ENCODE results near the gene GPR107.

Gene GPR107

DNA sequence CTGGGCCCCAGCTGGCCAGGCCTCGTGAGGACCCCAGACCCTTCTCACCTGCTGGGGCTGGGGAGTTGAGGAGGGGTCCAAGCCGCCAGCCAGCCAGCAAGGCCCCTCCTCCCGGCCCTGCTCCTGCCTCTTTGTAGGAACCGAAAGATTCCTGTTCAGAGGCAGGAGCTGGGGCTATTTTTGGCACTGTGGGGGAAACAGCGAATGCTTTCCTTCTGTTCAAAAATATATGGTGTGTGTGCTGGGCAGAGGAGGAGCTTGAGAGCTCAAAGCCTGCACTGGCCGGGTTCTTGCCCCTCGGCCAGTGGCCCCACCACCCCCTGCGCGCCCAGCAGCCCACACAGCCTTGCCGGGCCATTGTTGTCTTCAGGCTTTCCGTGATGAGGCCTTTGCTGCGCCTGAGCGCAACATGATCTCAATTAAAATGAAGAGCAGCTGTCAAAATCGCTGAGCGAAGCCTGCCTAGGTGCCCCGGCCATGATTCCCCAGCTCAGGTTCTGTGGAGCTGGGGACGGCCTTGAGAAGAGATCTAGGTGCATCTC is 131.9 kb downstream of the GPR107 start:
- DNase-seq (ENCODE audit: low read depth) = no peak

DNA sequence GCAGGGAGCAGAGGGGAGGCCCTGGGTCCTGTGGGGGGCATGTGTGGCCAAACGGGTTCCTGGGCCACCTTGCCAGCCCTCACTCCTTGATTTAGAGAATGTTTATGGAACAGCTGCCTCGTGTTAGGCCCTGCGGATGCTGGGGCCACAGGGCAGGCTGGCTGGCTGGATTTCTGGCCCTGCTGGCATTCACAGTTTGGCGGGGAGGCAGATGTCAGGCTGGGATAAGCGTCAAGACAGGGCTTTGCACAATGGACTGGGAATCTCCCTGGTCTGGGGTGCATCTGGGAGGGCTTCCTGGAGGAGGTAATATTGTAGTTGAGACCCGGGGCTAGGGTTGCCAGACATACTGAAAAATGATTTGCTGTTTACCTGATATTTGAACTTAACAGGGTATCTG is 132.3 kb downstream of the GPR107 start:
- no peak for DNase-seq (ENCODE audit: low read depth)

DNA sequence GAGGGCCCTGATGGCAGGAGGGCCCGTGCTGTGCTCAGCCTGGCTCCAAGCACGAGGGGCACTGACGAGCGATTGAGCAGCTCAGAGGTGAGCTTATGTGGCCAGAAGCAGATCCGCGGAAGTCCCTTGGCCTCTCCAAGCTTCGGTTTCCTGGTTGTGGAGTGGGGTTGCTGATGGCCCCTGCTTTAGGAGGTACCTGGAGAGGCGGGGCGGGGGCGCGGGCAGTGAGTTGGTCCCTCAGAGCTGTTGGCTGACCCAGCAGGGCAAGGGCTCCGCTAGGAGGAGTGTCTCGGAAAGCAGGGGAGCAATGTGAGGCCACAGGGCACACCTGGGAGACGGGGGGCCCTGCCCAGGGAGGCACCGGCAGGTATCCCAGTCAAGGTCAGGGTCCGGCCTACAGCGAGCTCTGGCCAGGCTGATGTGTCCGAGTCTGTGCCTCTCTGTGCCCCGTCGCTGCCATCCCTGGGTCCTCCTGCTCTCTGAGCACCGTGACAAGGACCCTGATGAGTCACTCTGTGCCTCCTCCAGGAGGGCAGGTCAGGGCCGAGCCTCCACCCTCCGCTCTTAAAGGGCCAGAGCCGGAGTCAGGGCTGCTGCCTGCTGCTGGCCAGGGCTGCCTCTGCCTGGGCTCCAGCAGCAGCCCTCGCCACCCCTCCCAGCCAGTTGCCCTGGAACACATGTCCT is 133.3 kb downstream of the GPR107 start:
- DNase-seq (ENCODE audit: low read depth) = peak; percentile 75

DNA sequence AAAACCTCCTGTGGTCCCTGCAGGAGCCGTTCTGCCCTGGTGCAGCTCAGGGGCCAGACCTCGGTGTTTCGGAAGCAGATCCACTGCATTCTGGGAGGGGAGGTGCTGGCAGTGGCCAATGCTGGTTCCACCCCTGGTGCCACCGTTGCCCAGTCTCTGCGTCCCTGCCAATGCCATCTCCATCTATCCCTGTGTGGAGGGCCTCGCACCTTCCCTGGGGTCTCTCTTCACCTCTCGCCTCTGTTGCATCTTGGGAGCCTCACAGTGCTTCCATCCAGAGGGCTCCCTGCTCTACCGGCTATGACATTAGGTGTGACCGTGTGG is 133.8 kb downstream of the GPR107 start:
- no peak for DNase-seq (ENCODE audit: low read depth)

DNA sequence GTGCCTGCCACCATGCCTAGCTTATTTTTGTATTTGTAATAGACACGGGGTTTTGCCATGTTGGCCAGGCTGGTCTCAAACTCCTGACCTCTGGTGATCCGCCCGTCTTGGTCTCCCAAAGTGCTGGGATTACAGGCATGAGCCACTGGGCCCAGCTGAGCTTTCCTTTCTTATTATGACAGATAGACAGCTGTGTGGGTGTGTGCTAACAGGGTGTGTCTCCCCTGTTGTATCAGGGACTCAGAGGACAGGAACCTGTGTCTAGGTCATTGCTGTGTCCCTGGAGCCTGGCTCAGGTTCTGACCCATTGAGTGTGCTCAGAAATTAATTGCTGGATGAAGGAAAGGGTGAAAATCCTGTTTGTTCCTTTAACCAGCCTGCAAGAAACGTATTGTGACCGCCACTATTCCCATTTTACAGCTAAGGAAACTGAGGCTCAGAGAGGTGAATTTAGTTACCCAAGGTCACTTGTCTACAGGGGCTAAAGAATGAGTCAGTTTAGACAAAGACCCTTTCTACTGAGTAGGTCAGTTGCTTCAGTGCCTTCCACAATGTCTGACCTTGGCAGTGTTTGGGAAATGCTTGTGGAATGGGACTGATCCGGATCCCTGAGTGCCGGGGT is 135.3 kb downstream of the GPR107 start:
- no peak for DNase-seq (ENCODE audit: low read depth)

Measured in ELR (cell line).